GM18519 (cell line): Measurements from ENCODE around the gene CAMTA1.
"Not testable (repeated sequence)": the region's sequence is repeated elsewhere in the genome, so short reads cannot be mapped to it uniquely, and the experiment has no call there.

Experiments used
- ATAC-seq: cut with Tn5 transposase; IDR thresholded peaks from one replicate; pipeline ENCODE4 v1.9.1; 2021; ENCODE audit warnings: mild to moderate bottlenecking, moderate library complexity; ENCODE audit not compliant: unreplicated experiment, low FRiP score

Gene CAMTA1

DNA sequence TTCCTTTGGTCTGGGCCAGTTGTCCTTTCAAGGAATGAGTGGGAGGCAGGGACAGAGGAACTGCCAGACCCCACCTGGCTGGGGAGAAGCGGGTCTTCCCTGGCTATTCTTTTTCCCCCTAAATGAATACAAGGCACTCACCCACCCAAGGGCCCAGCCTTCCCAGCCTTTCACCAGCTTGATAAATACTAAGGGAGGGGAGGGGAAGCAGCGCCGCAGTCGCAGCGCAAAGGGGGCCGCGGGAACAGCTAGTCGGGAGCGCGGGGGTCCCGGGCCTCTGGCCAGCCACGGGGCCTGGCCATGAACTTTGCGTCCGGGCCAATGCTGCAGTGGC lies 894.6 kb downstream of the CAMTA1 start:
- ATAC-seq: no peak

GRCh38 chr1:7680207-7680954 lies 895.1 kb downstream of the CAMTA1 start:
- ATAC-seq: no peak

- no peak for ATAC-seq
These were observed 895.7 kb downstream of the CAMTA1 start for GRCh38 chr1:7680955-7681268.

DNA sequence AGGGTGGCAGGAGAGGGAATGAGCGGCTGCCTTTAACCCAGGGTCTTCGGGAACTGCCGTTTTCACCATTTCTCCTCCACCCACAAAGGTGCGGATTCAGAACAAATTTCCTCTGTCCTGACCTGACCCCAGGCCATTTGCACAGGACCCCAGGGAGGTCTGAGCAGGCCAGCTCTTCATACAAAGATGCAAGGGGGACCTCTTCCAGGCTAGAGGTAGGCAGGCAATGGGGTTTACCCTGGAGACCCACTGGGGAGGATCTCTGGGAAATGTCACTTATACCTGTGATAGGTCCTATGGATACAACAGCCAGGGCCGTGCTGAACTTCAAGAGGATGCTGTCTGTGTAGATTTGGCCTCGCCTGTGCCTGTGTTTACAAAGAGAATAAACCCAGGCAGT lies 896.1 kb downstream of the CAMTA1 start:
- ATAC-seq: no peak

DNA sequence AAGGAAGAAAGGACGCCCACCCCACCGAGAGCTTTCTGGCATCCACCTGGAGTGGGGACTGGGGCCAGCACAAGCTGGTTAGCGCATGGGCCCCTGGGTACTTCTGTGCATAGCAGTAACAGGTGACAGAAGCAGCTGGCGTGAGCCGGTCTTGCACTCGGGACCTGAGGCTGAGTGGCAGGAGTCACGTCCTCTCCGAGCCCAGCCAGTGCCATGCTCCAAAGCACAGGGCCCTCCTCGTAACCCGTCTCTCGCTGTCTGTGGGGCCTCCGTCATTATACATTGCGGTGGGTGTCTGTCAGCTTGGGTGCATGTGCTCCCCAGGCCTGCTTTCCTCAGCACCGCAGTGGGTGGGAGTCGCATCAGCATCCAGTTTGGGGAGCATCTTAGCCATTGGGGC lies 898.3 kb downstream of the CAMTA1 start:
- ATAC-seq: no peak

DNA sequence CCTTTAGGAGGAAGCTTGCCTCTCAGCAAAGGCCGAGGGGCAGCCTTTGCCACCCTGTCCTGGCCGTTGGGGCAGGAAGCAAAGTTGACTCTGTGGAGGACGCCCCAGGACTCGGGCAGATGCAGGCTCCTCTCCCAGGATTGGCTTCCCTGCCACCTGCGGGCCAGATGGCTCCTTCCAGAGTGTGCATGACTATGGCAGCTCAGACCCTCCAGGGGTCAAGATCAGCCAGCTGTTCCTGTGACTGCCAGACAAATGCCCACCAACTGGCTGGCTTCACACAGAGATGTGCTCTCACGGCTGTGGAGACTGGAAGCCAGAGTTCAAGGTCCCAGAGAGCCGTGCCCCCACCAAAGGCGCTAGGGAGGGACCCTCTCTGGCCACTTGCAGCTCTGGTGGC lies 898.9 kb downstream of the CAMTA1 start:
- no peak for ATAC-seq

- no peak for ATAC-seq
These were observed 899.8 kb downstream of the CAMTA1 start for GRCh38 chr1:7684861-7685635.

- ATAC-seq: no peak
These were observed 901.1 kb downstream of the CAMTA1 start for GRCh38 chr1:7686301-7686850.

- ATAC-seq: no peak
These were observed 902.2 kb downstream of the CAMTA1 start for GRCh38 chr1:7687411-7687810.

GRCh38 chr1:7688659-7689058 lies 903.4 kb downstream of the CAMTA1 start:
- ATAC-seq: no peak

- ATAC-seq: not testable (repeated sequence)
These were observed 904.1 kb downstream of the CAMTA1 start for GRCh38 chr1:7689307-7689706.

DNA sequence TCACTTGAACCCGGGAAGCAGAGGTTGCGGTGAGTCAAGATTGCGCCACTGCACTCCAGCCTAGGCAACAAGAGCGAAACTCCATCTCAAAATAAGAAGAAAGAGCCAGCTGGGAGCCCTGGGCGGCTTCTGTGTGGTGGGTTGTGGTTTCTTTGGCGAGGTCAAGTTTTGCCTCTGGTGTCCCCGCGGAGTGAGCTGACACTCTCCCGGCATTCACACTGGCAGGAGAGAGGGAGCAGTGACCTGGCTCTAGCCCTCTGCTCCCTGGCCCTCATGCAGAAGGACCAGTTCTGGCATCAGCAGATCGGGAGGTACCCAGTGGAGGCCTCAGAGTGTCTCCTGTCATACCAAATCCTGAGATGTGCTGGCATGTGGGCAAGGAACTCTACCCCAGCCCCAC lies 904.8 kb downstream of the CAMTA1 start:
- ATAC-seq: no peak

GRCh38 chr1:7690496-7691182 lies 905.4 kb downstream of the CAMTA1 start:
- no peak for ATAC-seq

DNA sequence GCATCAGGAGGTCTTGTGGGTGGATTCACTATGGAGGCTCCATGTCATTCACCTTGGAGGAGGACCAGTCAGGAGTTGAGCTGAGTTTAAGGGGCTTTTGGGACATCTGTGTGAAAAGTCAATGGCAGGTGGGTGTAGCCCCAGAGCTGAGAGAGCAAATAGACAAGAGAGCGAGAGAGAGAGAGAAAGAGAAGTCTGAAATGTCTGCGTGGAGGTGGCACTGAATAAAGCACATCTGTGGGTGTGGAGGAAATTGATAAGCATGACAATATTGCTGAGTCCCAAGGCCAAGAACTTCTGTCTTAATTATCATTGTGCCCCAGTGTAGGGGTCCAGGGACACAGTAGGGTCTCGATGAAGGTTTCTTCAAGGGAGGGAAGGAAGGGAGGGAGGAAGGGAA lies 906.3 kb downstream of the CAMTA1 start:
- no peak for ATAC-seq

GRCh38 chr1:7692005-7692404 lies 906.8 kb downstream of the CAMTA1 start:
- ATAC-seq: no peak

- not testable (repeated sequence) for ATAC-seq
These were observed 907.8 kb downstream of the CAMTA1 start for GRCh38 chr1:7693037-7693436.

DNA sequence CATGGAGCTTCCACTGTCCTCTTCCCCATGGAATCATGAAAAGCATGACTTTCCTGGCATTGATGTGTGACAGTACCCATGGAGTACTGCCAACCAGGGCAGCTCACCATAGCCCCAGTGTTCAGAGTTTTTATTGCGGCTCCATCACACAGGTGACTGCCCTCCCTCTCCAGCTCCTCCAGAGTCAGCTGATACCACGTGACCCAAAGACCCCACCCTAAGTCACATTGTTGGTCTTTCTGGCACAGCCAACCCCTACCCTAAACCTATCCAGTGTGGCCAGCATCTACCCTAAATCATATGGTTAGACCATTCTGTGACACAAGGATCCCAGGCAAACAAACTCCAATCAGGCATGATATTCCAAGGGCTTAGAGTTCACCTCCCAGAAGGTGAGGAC lies 908.4 kb downstream of the CAMTA1 start:
- ATAC-seq: no peak

DNA sequence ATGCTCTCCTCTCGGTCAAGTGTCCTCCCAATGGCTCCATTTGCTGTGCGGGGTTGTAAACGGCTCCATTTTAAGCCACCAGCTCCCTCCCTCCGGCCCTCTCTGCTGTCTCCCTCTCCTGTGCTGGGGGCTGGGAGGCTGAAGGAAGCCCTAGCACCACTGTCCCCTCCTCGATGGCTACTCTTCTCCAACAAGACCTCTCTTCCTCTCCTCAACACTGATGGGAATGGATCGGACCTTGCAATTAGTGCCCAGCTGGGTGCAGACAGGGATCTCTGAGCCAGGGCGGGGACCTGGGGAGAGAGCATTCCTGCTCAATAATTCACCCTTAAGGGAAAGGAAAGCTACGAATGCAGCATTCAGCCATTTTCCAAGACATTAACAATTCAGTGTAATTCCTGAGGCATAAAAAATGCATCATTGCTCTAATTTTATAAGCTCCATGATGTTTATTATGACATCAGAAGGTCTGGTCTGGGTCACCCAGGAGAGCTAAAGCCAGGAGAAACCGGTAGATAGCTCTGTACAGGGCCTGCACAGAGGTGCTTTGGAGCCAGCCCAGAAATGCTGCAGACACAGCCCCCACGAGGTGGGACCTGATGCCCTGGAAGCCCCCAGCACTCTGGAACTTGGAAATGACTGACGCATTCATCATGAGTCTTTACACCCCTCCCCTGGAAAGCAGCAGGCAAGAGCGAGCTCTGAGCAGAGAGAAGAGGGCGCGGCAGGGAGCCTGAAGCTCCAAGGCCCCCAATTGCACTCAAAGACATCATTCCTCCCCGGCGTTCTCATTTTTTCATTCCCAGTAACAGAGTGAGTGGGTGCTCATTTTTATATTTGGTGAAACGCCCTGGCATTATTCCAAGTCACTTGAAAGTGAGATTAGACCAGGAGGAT lies 909.6 kb downstream of the CAMTA1 start:
- ATAC-seq: no peak

DNA sequence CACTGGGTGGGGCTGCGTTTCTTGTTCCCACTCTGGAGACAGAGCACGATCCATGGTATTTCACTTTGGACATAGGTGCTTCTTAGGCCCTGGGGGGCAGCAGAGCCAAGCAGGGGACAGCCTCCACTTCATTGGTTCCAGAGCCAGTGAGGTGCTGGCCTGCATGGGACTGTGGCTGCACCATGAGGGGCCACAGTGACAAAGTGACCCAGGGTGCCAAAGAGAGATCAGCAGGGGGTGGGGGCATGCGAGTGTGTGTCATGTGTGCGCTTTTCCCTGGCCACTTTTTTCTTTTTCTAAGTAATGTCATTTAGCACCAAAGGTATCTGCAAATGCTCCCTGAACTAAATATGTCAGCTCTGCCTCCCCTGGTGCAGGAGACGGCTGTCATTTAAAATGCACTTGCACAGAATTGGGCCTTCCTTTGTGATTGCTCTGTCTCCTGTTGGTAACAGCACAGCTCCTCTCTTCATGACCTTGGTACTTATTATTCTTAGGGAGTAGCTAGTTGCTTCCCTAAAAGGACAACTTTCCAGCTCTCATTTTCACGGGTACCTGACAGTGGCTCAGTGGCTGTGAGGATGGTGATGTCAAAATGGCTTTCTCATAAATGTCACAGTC lies 910.4 kb downstream of the CAMTA1 start:
- ATAC-seq: no peak

- ATAC-seq: no peak
These were observed 913.4 kb downstream of the CAMTA1 start for GRCh38 chr1:7698641-7699040.
